ENCODE measurements around the gene SCNN1A.

- TF ChIP-seq CTCF (IDR thresholded peaks at IDR 0.05): no peak
- TF ChIP-seq POLR2A (IDR thresholded peaks at IDR 0.05): no peak
Measured at GRCh38 chr12:6367065-6367968, 8.0 kb downstream of the SCNN1A start.
